ENCODE data around the gene EEF1G. TPM values are rescaled to one million over a fixed set of nuclear protein-coding genes. Genes with fewer than 3 reads are reported as not detected.
"Not testable (repeated sequence)": the region's sequence is repeated elsewhere in the genome, so short reads cannot be mapped to it uniquely, and the experiment has no call there.

The EEF1G gene
- total RNA-seq, 2 donors from 2014 or later: 1,622 to 2,023 TPM

- H3K9me3 Mint-ChIP-seq; ATAC-seq; DNase-seq (ENCODE audit: low spot score in 2 of 2): not testable (repeated sequence)
- Mint-ChIP-seq H3K36me3 (peaks cover 65 to 79% of the 10 kb centered on the region in 2 donors), H3K27ac (peak overlapping the region; percentile 93 to 99)
Measured at GRCh38 chr11:62570903-62571302, 2.8 kb downstream of the EEF1G start.

- Mint-ChIP-seq H3K9me3 (no peaks in the 10 kb centered on the region), H3K36me3 (peaks cover 56 to 87% of the 10 kb centered on the region in 2 donors), H3K27ac (peak overlapping the region in 1 of 2 donors; percentile 85)
- DNase-seq (ENCODE audit: low spot score in 2 of 2) (no peak), ATAC-seq (no peak)
Measured at GRCh38 chr11:62569611-62570010, 4.1 kb downstream of the EEF1G start.

GRCh38 chr11:62567018-62567633 is 6.6 kb downstream of the EEF1G start:
- ATAC-seq (peak; percentile 20 to 21), DNase-seq (ENCODE audit: low spot score in 2 of 2) (no peak)
- Mint-ChIP-seq H3K9me3 (no peaks in the 10 kb centered on the region), H3K36me3 (peaks cover 32 to 66% of the 10 kb centered on the region in 2 donors), H3K27ac (peak overlapping the region; percentile 70 to 85)

- no peak for DNase-seq (ENCODE audit: low spot score in 2 of 2)
- H3K9me3 Mint-ChIP-seq: no peaks in the 10 kb centered on the region
- peaks cover 29 to 64% of the 10 kb centered on the region in 2 donors for H3K36me3 Mint-ChIP-seq
- H3K27ac Mint-ChIP-seq: peak overlapping the region; percentile 3 to 70
- no peak for ATAC-seq
Measured at GRCh38 chr11:62566247-62566646, 7.4 kb downstream of the EEF1G start.

- Mint-ChIP-seq H3K9me3 (no peaks in the 10 kb centered on the region), H3K36me3 (peaks cover 25 to 54% of the 10 kb centered on the region in 2 donors), H3K27ac (peak overlapping the region in 1 of 2 donors; percentile 86)
- ATAC-seq (no peak), DNase-seq (ENCODE audit: low spot score in 2 of 2) (no peak)
Measured at GRCh38 chr11:62565100-62565802, 8.4 kb downstream of the EEF1G start.

- Mint-ChIP-seq H3K27ac (peak overlapping the region; percentile 11 to 70), H3K36me3 (peaks cover 28 to 53% of the 10 kb centered on the region in 2 donors)
- ATAC-seq; DNase-seq (ENCODE audit: low spot score in 2 of 2); H3K9me3 Mint-ChIP-seq: not testable (repeated sequence)
Measured at GRCh38 chr11:62561677-62562230, 11.9 kb downstream of the EEF1G start.

- Mint-ChIP-seq H3K27ac (peak overlapping the region in 1 of 2 donors; percentile 43), H3K36me3 (peaks cover 21 to 42% of the 10 kb centered on the region in 2 donors), H3K9me3 (no peaks in the 10 kb centered on the region)
- peak in 1 of 2 donors; percentile 78 for DNase-seq (ENCODE audit: low spot score in 2 of 2)
- peak; percentile 5 to 7 for ATAC-seq
Measured at GRCh38 chr11:62560566-62561103, 13.1 kb downstream of the EEF1G start.

- peak overlapping the region; percentile 61 to 91 for H3K27ac Mint-ChIP-seq
- ATAC-seq; DNase-seq (ENCODE audit: low spot score in 2 of 2); H3K9me3 Mint-ChIP-seq: not testable (repeated sequence)
- peaks cover 21 to 37% of the 10 kb centered on the region in 2 donors for H3K36me3 Mint-ChIP-seq
Measured at GRCh38 chr11:62559626-62560025, 14.1 kb downstream of the EEF1G start.

- peaks cover 21 to 42% of the 10 kb centered on the region in 2 donors for H3K36me3 Mint-ChIP-seq
- peak overlapping the region; percentile 61 to 91 for H3K27ac Mint-ChIP-seq
- no peak for DNase-seq (ENCODE audit: low spot score in 2 of 2)
- no peak for ATAC-seq
- no peaks in the 10 kb centered on the region for H3K9me3 Mint-ChIP-seq
Measured at GRCh38 chr11:62559204-62559603, 14.5 kb downstream of the EEF1G start.

GRCh38 chr11:62558669-62559068 is 15.0 kb downstream of the EEF1G start:
- ATAC-seq (no peak), DNase-seq (ENCODE audit: low spot score in 2 of 2) (no peak)
- Mint-ChIP-seq H3K27ac (peak overlapping the region in 1 of 2 donors; percentile 91), H3K9me3 (no peaks in the 10 kb centered on the region), H3K36me3 (peaks cover 21 to 47% of the 10 kb centered on the region in 2 donors)

GRCh38 chr11:62556875-62557631 is 16.6 kb downstream of the EEF1G start:
- peak; percentile 28 to 51 for ATAC-seq

GRCh38 chr11:62556108-62556874 is 17.4 kb downstream of the EEF1G start:
- Mint-ChIP-seq H3K27ac (peak overlapping the region; percentile 99), H3K9me3 (no peaks in the 10 kb centered on the region), H3K36me3 (peaks cover 15 to 39% of the 10 kb centered on the region in 2 donors)
- ATAC-seq: peak; percentile 62 to 65
- peak; percentile 84 to 94 for DNase-seq (ENCODE audit: low spot score in 2 of 2)

More at GRCh38 chr11:62556875-62557631, 16.6 kb downstream of the EEF1G start:
- no peaks in the 10 kb centered on the region for H3K9me3 Mint-ChIP-seq
- peaks cover 20 to 45% of the 10 kb centered on the region in 2 donors for H3K36me3 Mint-ChIP-seq
- DNase-seq (ENCODE audit: low spot score in 2 of 2): peak in 1 of 2 donors; percentile 71
- H3K27ac Mint-ChIP-seq: peak overlapping the region; percentile 99

GRCh38 chr11:62555464-62556107 is 18.1 kb downstream of the EEF1G start:
- Mint-ChIP-seq H3K36me3 (peaks cover 14 to 39% of the 10 kb centered on the region in 2 donors), H3K27ac (peak overlapping the region; percentile 99), H3K9me3 (no peaks in the 10 kb centered on the region)
- peak; percentile 38 to 46 for ATAC-seq
- DNase-seq (ENCODE audit: low spot score in 2 of 2): peak; percentile 70 to 79

GRCh38 chr11:62554387-62555167 is 19.1 kb downstream of the EEF1G start:
- Mint-ChIP-seq H3K9me3 (no peaks in the 10 kb centered on the region), H3K27ac (peak overlapping the region; percentile 99), H3K36me3 (peaks cover 4 to 32% of the 10 kb centered on the region in 2 donors)
- ATAC-seq: no peak
- DNase-seq (ENCODE audit: low spot score in 2 of 2): no peak
